ENCODE measurements around the gene TAS2R8. TPM values are rescaled to one million over a fixed set of nuclear protein-coding genes. Genes with fewer than 3 reads are reported as not detected.

TAS2R8 gene, protein sequence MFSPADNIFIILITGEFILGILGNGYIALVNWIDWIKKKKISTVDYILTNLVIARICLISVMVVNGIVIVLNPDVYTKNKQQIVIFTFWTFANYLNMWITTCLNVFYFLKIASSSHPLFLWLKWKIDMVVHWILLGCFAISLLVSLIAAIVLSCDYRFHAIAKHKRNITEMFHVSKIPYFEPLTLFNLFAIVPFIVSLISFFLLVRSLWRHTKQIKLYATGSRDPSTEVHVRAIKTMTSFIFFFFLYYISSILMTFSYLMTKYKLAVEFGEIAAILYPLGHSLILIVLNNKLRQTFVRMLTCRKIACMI
- total RNA-seq (0.45 TPM in 1 of 2 replicates, not detected in the other), polyA plus RNA-seq (not detected in 2 replicates)

DNA sequence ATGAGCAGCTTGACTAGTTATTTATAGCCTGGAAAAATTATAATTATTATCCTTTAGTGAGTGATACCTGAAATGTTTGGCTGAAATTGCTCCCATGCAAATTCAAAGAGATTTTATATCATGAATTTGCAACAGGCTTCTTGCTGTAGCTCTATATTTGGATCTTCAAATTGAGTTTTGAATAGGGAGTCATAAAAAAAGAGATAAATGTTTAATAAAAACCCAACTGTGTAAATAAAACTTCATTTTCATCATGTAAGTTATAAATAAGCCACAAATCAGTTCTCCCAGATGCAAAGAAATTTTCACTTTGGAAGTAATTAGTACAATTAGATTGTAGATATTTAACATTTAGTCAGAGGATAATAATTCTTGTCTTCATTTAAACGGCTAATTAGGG, at the start of gene TAS2R8:
Gene TAS2R8, minus strand, starts transcription at position 101 of the 400 bp plus-strand sequence. CDS start 306 bp downstream, outside the sequence.
- no peak within 1 kb of the TSS for H3K27ac ChIP-seq
- no peaks in the 10 kb centered on the region for H3K27me3 ChIP-seq
- DNase-seq (ENCODE audit: low read depth in 1 of 2, low spot score in 1 of 2) = no peak
- H3K9me3 ChIP-seq (ENCODE audit: low read depth) = no peaks in the 10 kb centered on the region
- H3K36me3 ChIP-seq = no peaks in the 10 kb centered on the region
- no peaks in the 10 kb centered on the region for H3K4me1 ChIP-seq (ENCODE audit: low read depth)
- TF ChIP-seq, protein P1, sequence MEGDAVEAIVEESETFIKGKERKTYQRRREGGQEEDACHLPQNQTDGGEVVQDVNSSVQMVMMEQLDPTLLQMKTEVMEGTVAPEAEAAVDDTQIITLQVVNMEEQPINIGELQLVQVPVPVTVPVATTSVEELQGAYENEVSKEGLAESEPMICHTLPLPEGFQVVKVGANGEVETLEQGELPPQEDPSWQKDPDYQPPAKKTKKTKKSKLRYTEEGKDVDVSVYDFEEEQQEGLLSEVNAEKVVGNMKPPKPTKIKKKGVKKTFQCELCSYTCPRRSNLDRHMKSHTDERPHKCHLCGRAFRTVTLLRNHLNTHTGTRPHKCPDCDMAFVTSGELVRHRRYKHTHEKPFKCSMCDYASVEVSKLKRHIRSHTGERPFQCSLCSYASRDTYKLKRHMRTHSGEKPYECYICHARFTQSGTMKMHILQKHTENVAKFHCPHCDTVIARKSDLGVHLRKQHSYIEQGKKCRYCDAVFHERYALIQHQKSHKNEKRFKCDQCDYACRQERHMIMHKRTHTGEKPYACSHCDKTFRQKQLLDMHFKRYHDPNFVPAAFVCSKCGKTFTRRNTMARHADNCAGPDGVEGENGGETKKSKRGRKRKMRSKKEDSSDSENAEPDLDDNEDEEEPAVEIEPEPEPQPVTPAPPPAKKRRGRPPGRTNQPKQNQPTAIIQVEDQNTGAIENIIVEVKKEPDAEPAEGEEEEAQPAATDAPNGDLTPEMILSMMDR (IDR thresholded peaks at IDR 0.05; ENCODE audit: low read depth, low read length) = no peak
- H3K4me3 ChIP-seq = no peak within 1 kb of the TSS

DNA sequence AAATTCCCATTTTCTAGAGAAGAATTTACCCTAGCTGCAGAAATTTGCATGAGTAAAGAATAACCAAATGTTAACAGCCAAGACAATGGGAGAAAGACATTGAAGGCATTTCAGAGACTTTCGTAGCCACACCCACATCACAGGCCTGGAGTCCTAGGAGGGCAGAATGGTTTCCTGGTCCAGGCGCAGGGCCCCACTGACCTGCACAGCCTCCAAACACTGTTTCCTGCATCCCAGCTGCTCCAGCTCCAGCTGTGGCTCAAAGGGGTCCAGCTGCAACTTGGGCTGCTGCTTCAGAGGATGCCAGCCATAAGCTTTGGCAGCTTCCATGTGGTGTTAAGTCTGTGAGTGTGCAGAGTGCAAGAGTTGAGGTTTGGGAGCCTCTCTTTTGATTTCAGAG, 48.7 kb upstream of the TAS2R8 start:
- Histone ChIP-seq H3K4me3 (no peak overlapping the region), H3K4me1 (ENCODE audit: low read depth) (no peaks in the 10 kb centered on the region), H3K9me3 (ENCODE audit: low read depth) (no peaks in the 10 kb centered on the region), H3K27ac (no peak overlapping the region), H3K27me3 (no peaks in the 10 kb centered on the region), H3K36me3 (no peaks in the 10 kb centered on the region)
- TF ChIP-seq, protein P1 (IDR thresholded peaks at IDR 0.05; ENCODE audit: low read depth, low read length) = no peak
- DNase-seq (ENCODE audit: low read depth in 1 of 2, low spot score in 1 of 2) = no peak

DNA sequence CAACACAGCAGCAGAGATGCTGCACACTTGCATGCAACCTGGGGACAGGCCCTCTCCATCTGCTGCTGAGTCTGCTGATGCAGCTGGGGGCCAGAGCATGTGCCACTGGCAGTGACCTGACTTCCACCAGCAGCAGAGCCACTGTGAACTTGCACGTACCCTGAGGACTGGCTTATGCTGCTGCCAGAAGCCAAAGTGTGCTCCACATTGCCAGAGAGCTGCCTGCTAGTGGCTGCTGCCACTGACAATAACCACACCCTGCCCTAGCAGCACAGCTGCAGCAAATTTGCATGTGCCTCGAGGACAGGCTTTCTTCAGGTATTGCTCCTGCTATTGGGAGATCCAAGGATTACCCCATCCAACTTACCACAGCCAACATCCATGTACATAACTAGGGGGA, 46.7 kb upstream of the TAS2R8 start:
- no peaks in the 10 kb centered on the region for H3K9me3 ChIP-seq (ENCODE audit: low read depth)
- no peaks in the 10 kb centered on the region for H3K27me3 ChIP-seq
- DNase-seq (ENCODE audit: low read depth in 1 of 2, low spot score in 1 of 2) = no peak
- H3K4me1 ChIP-seq (ENCODE audit: low read depth) = no peaks in the 10 kb centered on the region
- H3K36me3 ChIP-seq = no peaks in the 10 kb centered on the region
- no peak overlapping the region for H3K4me3 ChIP-seq
- TF ChIP-seq, protein P1 (IDR thresholded peaks at IDR 0.05; ENCODE audit: low read depth, low read length) = no peak
- H3K27ac ChIP-seq = no peak overlapping the region

DNA sequence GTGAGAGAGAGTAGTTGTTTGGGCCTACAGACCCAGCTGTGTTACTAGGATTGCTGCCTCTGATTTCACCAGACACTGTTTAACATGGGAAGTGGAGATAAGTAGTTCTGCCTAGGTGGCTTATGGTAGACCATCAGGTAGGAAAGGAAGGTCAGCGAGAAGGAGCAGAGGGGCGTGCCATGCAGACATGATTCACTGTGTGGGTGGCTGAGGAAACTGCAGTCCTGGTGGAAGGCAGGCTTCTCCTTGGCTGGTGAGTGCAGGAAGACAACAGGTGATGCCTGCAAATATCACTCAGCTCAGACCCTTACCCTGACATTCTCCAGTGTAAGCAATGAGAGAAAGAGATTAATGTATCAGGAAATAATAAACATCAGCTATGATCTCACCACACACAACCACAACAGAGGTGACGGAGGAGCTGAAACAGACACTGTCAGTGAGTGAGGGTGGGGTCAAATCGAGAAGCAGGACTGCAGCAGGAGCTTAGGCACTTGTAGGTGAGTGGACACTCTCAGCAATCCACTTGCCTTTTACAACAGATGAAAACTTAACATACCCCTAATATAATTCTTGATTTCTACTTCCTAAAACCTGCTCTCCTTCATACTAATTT, 44.3 kb upstream of the TAS2R8 start:
- DNase-seq (ENCODE audit: low read depth in 1 of 2, low spot score in 1 of 2) = no peak
- Histone ChIP-seq H3K4me1 (ENCODE audit: low read depth) (no peaks in the 10 kb centered on the region), H3K27me3 (no peaks in the 10 kb centered on the region), H3K9me3 (ENCODE audit: low read depth) (no peaks in the 10 kb centered on the region), H3K4me3 (no peak overlapping the region), H3K36me3 (no peaks in the 10 kb centered on the region), H3K27ac (peak overlapping the region; percentile 13)
- TF ChIP-seq, protein P1 (IDR thresholded peaks at IDR 0.05; ENCODE audit: low read depth, low read length) = no peak

DNA sequence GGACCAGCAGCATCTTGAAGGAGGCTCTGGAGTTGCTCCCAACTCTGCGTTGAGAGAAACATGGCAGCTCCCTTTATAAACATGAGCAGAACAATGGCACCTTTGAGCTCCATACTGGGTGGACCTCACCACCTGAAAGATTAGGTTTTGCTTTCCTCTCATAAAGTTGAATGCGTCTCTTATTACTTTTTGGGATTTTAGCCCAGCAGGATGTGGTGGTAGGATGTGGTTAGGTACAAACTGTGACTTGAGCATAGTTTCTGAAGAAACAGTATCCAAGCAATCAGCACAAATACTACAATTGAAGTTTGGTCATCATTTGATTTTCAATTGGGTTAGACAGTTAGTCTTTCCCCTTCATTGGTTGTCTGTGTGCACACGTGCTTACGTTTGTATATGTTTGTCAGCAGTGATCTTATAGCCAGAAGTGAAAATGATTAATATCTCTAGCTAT, 42.4 kb upstream of the TAS2R8 start, which contains the start of gene PRR4:
Gene PRR4, minus strand, starts transcription at position 51 of the 454 bp plus-strand sequence. Its CDS starts 38 bp downstream, at position 13.
- Histone ChIP-seq H3K27ac (no peak within 1 kb of the TSS), H3K36me3 (no peaks in the 10 kb centered on the region), H3K9me3 (ENCODE audit: low read depth) (no peaks in the 10 kb centered on the region), H3K27me3 (no peaks in the 10 kb centered on the region), H3K4me1 (ENCODE audit: low read depth) (no peaks in the 10 kb centered on the region), H3K4me3 (no peak within 1 kb of the TSS)
- TF ChIP-seq, protein P1 (IDR thresholded peaks at IDR 0.05; ENCODE audit: low read depth, low read length) = no peak
- no peak for DNase-seq (ENCODE audit: low read depth in 1 of 2, low spot score in 1 of 2)

Measured in cardiac muscle cell (in vitro differentiated cells and primary cell).